ENCODE measurements around the gene GDF10. TPM values are rescaled to one million over a fixed set of nuclear protein-coding genes. Genes with fewer than 3 reads are reported as not detected.

Gene GDF10
- total RNA-seq, 1 experiment from 2014 or later, result 0.20 TPM

- Histone ChIP-seq H3K4me1 (ENCODE audit: insufficient read depth, low read length) (no peaks in the 10 kb centered on the region), H4K20me1 (ENCODE audit: control insufficient read depth, insufficient read depth, insufficient read length) (no peaks in the 10 kb centered on the region)
- WGBS (ENCODE audit: extremely low coverage, insufficient read length, low lambda C conversion rate), result no CpG with 5 or more reads among the region's 3 CpGs
Observed at GRCh38 chr10:47332946-47333345, 32.9 kb downstream of the GDF10 start.

More at GRCh38 chr10:47332946-47333345, 32.9 kb downstream of the GDF10 start:
- Histone ChIP-seq H3K27me3 (ENCODE audit: insufficient read depth, low read length) (no peaks in the 10 kb centered on the region), H4K91ac (ENCODE audit: insufficient read length, low read depth, low read length) (no peak overlapping the region), H4K8ac (replicated peaks; ENCODE audit: insufficient read length, low read depth, low read length) (no peak overlapping the region), H3K18ac (ENCODE audit: insufficient read length, low read depth, low read length) (no peak overlapping the region), H3K4me2 (ENCODE audit: insufficient read depth, insufficient read length, low read length) (no peak overlapping the region), H3T11ph (ENCODE audit: low read length) (no peak overlapping the region), H3K9ac (ENCODE audit: extremely low read depth, insufficient read length, low read length) (no peak overlapping the region), H3K9me3 (ENCODE audit: control insufficient read depth, low read depth, low read length) (no peaks in the 10 kb centered on the region), H3K56ac (ENCODE audit: insufficient read length, low read depth, low read length) (no peak overlapping the region), H3K4ac (ENCODE audit: low read depth, low read length) (no peak overlapping the region), H2BK15ac (ENCODE audit: low read depth, low read length) (no peak overlapping the region), H2BK20ac (ENCODE audit: low read depth, low read length, poor library complexity, severe bottlenecking) (no peak overlapping the region), H3K23ac (ENCODE audit: insufficient read length, low read depth, low read length) (no peak overlapping the region), H3K79me2 (ENCODE audit: insufficient read depth, low read length) (no peaks in the 10 kb centered on the region), H2AK5ac (ENCODE audit: insufficient read length, low read length) (no peak overlapping the region), H2BK5ac (ENCODE audit: insufficient read length, low read length) (no peak overlapping the region), H4K5ac (ENCODE audit: insufficient read length, low read depth, low read length) (no peak overlapping the region), H2AFZ (ENCODE audit: low read length) (no peak overlapping the region), H3K79me1 (ENCODE audit: insufficient read depth, low read depth, low read length, poor library complexity, severe bottlenecking) (no peaks in the 10 kb centered on the region), H2BK120ac (ENCODE audit: low read depth, low read length, poor library complexity, severe bottlenecking) (no peak overlapping the region), H2BK12ac (ENCODE audit: insufficient read length, low read depth, low read length) (no peak overlapping the region), H3K14ac (ENCODE audit: insufficient read depth, low read length) (no peak overlapping the region), H3K27ac (ENCODE audit: insufficient read length, low read depth, low read length) (no peak overlapping the region), H3K23me2 (ENCODE audit: insufficient read length, low read depth, low read length, poor library complexity, severe bottlenecking) (no peaks in the 10 kb centered on the region)
- no peak overlapping the region for H3K4me3 Mint-ChIP-seq
- no peak overlapping the region for H3K27ac Mint-ChIP-seq
- no peaks in the 10 kb centered on the region for H3K27me3 Mint-ChIP-seq (ENCODE audit: low read depth)
- DNase-seq, result no peak
- H3K36me3 Mint-ChIP-seq (ENCODE audit: insufficient read depth in 1 of 3, low read depth in 3 of 3), result no peaks in the 10 kb centered on the region
- peaks cover 2 to 3% of the 10 kb centered on the region in 2 experiments; a peak in 1 of 4 replicates for H3K4me1 Mint-ChIP-seq
- peaks cover 0 to 2% of the 10 kb centered on the region in 2 experiments; a peak in 2 of 5 replicates for H3K9me3 Mint-ChIP-seq
- no peak for TF ChIP-seq CTCF (conservative IDR thresholded peaks at IDR 0.05)
